HEK293 (cell line): ENCODE data around the gene KIT.

Source experiments
- CTCF ChIA-PET: fragments of 350-600 bp; formaldehyde crosslinking; extraction: SDS; loops from one replicate; lab custom pipeline; 2021; ENCODE audit warnings: antibody characterized with exemption; lab: Yijun Ruan, JAX
- POLR2A ChIA-PET: fragments of 300-600 bp; formaldehyde crosslinking; extraction: SDS; loops from one replicate; lab custom pipeline; 2020; ENCODE audit warnings: antibody characterized with exemption, inconsistent platforms; lab: Yijun Ruan, JAX
- H3K27ac ChIP-seq: fragments of 200-500 bp; sonication (Bioruptor generic); 2 replicates; pipeline ENCODE4 v1.5.1; 2014; ENCODE audit warnings: low read depth, low read length, control low read depth, inconsistent platforms; ENCODE audit errors: extremely low read depth
- H3K36me3 ChIP-seq, 2 experiments: fragments of 200-500 bp in 1 of 2; sonication (Bioruptor generic) in 1 of 2; 1 replicate in 1 of 2; 2 replicates in 1 of 2; pipeline ENCODE4 v1.5.1; 2014 to 2017; ENCODE audit warnings: inconsistent platforms in 2 of 2, low read length in 2 of 2; ENCODE audit not compliant: control insufficient read depth in 2 of 2, insufficient read depth in 1 of 2
- H3K4me1 ChIP-seq: fragments of 200-500 bp; sonication (Bioruptor generic); 2 replicates; pipeline ENCODE4 v1.5.1; 2014; ENCODE audit warnings: mild to moderate bottlenecking, low read length, inconsistent platforms; ENCODE audit not compliant: control insufficient read depth, insufficient read depth
- H3K4me3 ChIP-seq: 2 replicates; pipeline ENCODE4 v1.5.1; 2011; ENCODE audit warnings: low read depth, mild to moderate bottlenecking, control low read depth, low read length, moderate library complexity
- H3K9me3 ChIP-seq: fragments of 200-500 bp; sonication (Bioruptor generic); 2 replicates; pipeline ENCODE4 v1.5.1; 2014; ENCODE audit warnings: low read depth, low read length, inconsistent platforms; ENCODE audit not compliant: control insufficient read depth, insufficient read depth
- FEZF1 ChIP-seq: fragments of 450-650 bp; formaldehyde crosslinking; IDR thresholded peaks from 2 replicates; pipeline ENCODE4 v1.5.1; 2016; ENCODE audit warnings: missing biosample characterization, missing genetic modification characterization
- GLI2 ChIP-seq: fragments of 450-650 bp; formaldehyde crosslinking; IDR thresholded peaks from 2 replicates; pipeline ENCODE4; 2017; ENCODE audit warnings: missing biosample characterization, missing genetic modification characterization, low read depth, borderline replicate concordance
- GLIS1 ChIP-seq: fragments of 450-650 bp; formaldehyde crosslinking; IDR thresholded peaks from 2 replicates; pipeline ENCODE4 v1.5.1; 2016; ENCODE audit warnings: missing biosample characterization, missing genetic modification characterization
- HOXA7 ChIP-seq: sonication (generic); formaldehyde crosslinking; IDR thresholded peaks from 2 replicates; pipeline ENCODE4 v1.8.1; 2022; ENCODE audit warnings: missing genetic modification reagents, borderline replicate concordance
- KLF16 ChIP-seq: fragments of 450-650 bp; formaldehyde crosslinking; IDR thresholded peaks from 2 replicates; pipeline ENCODE4 v1.5.1; 2017; ENCODE audit warnings: missing biosample characterization, missing genetic modification characterization
- KLF17 ChIP-seq: fragments of 450-650 bp; formaldehyde crosslinking; IDR thresholded peaks from 2 replicates; pipeline ENCODE4 v1.5.1; 2016; ENCODE audit warnings: missing biosample characterization, missing genetic modification characterization
- MYNN ChIP-seq: fragments of 450-650 bp; formaldehyde crosslinking; IDR thresholded peaks from 2 replicates; pipeline ENCODE4 v1.5.1; 2016; ENCODE audit warnings: missing biosample characterization, missing genetic modification characterization, borderline replicate concordance
- TRIM28 ChIP-seq: IDR thresholded peaks from 2 replicates; pipeline ENCODE4 v1.6.1; 2011; ENCODE audit warnings: low read length, control low read depth, borderline replicate concordance
- ZBTB20 ChIP-seq: fragments of 450-650 bp; formaldehyde crosslinking; IDR thresholded peaks from 2 replicates; pipeline ENCODE4 v1.5.1; 2016; ENCODE audit warnings: missing biosample characterization, missing genetic modification characterization
- ZBTB8A ChIP-seq: fragments of 450-650 bp; formaldehyde crosslinking; IDR thresholded peaks from 2 replicates; pipeline ENCODE4 v1.5.1; 2016; ENCODE audit warnings: missing biosample characterization, missing genetic modification characterization
- ZIC2 ChIP-seq: fragments of 450-650 bp; formaldehyde crosslinking; IDR thresholded peaks from 2 replicates; pipeline ENCODE4 v1.5.1; 2016; ENCODE audit warnings: missing biosample characterization, missing genetic modification characterization
- ZNF155 ChIP-seq: fragments of 450-650 bp; formaldehyde crosslinking; IDR thresholded peaks from 2 replicates; pipeline ENCODE4 v1.5.1; 2016; ENCODE audit warnings: missing biosample characterization, missing genetic modification characterization
- ZNF157 ChIP-seq: fragments of 450-650 bp; formaldehyde crosslinking; IDR thresholded peaks from 2 replicates; pipeline ENCODE4 v1.5.1; 2016; ENCODE audit warnings: missing biosample characterization, missing genetic modification characterization
- ZNF280D ChIP-seq: fragments of 450-650 bp; formaldehyde crosslinking; IDR thresholded peaks from 2 replicates; pipeline ENCODE4 v1.5.1; 2016; ENCODE audit warnings: missing biosample characterization, missing genetic modification characterization
- ZNF311 ChIP-seq: fragments of 450-650 bp; formaldehyde crosslinking; IDR thresholded peaks from 2 replicates; pipeline ENCODE4 v1.5.1; 2017; ENCODE audit warnings: missing biosample characterization, missing genetic modification characterization, borderline replicate concordance
- ZNF366 ChIP-seq: fragments of 450-650 bp; formaldehyde crosslinking; conservative IDR thresholded peaks from 2 replicates; pipeline ENCODE4 v1.5.1; 2016; ENCODE audit warnings: missing biosample characterization, missing genetic modification characterization
- ZNF549 ChIP-seq: fragments of 450-650 bp; IDR thresholded peaks from 2 replicates; pipeline ENCODE4 v1.5.1; 2018; ENCODE audit warnings: missing biosample characterization, missing genetic modification characterization, mild to moderate bottlenecking, inconsistent platforms, moderate library complexity
- ZNF560 ChIP-seq: fragments of 450-650 bp; formaldehyde crosslinking; IDR thresholded peaks from 2 replicates; pipeline ENCODE4 v1.5.1; 2017; ENCODE audit warnings: missing biosample characterization, missing genetic modification characterization, borderline replicate concordance
- ZNF585B ChIP-seq: fragments of 450-650 bp; formaldehyde crosslinking; IDR thresholded peaks from 2 replicates; pipeline ENCODE4 v1.5.1; 2016; ENCODE audit warnings: missing biosample characterization, missing genetic modification characterization
- ZNF629 ChIP-seq: fragments of 450-650 bp; formaldehyde crosslinking; IDR thresholded peaks from 2 replicates; pipeline ENCODE4 v1.5.1; 2017; ENCODE audit warnings: missing biosample characterization, missing genetic modification characterization
- ZNF660 ChIP-seq: fragments of 450-650 bp; IDR thresholded peaks from 2 replicates; pipeline ENCODE4 v1.5.1; 2018; ENCODE audit warnings: missing biosample characterization, mild to moderate bottlenecking, missing genetic modification characterization
- ZNF785 ChIP-seq: fragments of 450-650 bp; formaldehyde crosslinking; IDR thresholded peaks from 2 replicates; pipeline ENCODE4 v1.5.1; 2016; ENCODE audit warnings: missing biosample characterization, missing genetic modification characterization
- TF ChIP-seq, protein P1 (sequence below): fragments of 450-650 bp; formaldehyde crosslinking; IDR thresholded peaks from 2 replicates; pipeline ENCODE4 v1.5.1; 2016; ENCODE audit warnings: missing biosample characterization, missing genetic modification characterization

KIT gene

GRCh38 chr4:54779476-54780148, 121.9 kb downstream of the KIT start:
- ChIA-PET CTCF (no interaction called here), POLR2A (no interaction called here)
- Histone ChIP-seq H3K4me1 (no peaks in the 10 kb centered on the region), H3K4me3 (no peak overlapping the region), H3K9me3 (no peaks in the 10 kb centered on the region), H3K27ac (no peak overlapping the region), H3K36me3 (no peaks in the 10 kb centered on the region)
- TF ChIP-seq GLIS1 (tag by site-specific recombination) (no peak), FEZF1 (tag by site-specific recombination) (no peak), ZBTB8A (tag by site-specific recombination) (no peak), ZNF585B (no peak), ZNF629 (tag by site-specific recombination) (no peak), GLI2 (no peak), ZNF785 (no peak), ZNF549 (no peak), ZNF280D (tag by site-specific recombination) (no peak), TRIM28 (no peak), ZNF560 (no peak), KLF17 (tag by site-specific recombination) (no peak), KLF16 (tag by site-specific recombination) (no peak), ZIC2 (tag by site-specific recombination) (no peak)

DNA sequence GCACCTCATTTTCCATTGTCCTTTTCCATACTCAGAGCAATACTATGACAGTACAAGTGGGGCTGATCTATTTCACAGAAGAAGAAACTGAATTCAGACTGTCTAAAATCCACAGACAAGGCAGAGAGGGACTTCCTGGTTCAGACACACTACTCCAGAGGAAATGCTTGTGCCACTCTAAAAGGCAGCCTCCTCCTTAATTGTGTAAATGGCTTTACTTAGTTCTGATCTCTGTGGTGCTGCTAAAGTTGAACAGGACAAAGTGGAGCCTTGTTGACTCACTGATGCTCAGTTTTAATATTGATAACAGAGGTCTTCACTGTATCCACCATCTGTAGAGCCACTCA, 122.4 kb downstream of the KIT start:
- H3K27ac ChIP-seq = no peak overlapping the region
- ChIA-PET CTCF (no interaction called here), POLR2A (no interaction called here)
- no peak overlapping the region for H3K4me3 ChIP-seq
- no peaks in the 10 kb centered on the region for H3K9me3 ChIP-seq
- no peak for TF ChIP-seq ZNF311 (tag by site-specific recombination)
- no peak for TF ChIP-seq ZNF660 (tag by site-specific recombination)
- no peak for TF ChIP-seq ZNF157 (tag by site-specific recombination)
- no peak for TF ChIP-seq FEZF1 (tag by site-specific recombination)
- TF ChIP-seq ZNF155 (tag by site-specific recombination) = no peak
- TF ChIP-seq, all 188 proteins: peak for 0
- Histone ChIP-seq H3K36me3 (no peaks in the 10 kb centered on the region), H3K4me1 (no peaks in the 10 kb centered on the region)

- CTCF ChIA-PET = interaction anchor here (1.2 kb wide), 1 partner anchor 178 kb away, joined by 3 read pairs; no protein-coding TSS in a partner anchor
- POLR2A ChIA-PET = no interaction called here
- Histone ChIP-seq H3K4me3 (no peak overlapping the region), H3K4me1 (no peaks in the 10 kb centered on the region), H3K36me3 (no peaks in the 10 kb centered on the region), H3K27ac (no peak overlapping the region)
- TF ChIP-seq MYNN (tag by site-specific recombination) = no peak
- TF ChIP-seq, protein P1, sequence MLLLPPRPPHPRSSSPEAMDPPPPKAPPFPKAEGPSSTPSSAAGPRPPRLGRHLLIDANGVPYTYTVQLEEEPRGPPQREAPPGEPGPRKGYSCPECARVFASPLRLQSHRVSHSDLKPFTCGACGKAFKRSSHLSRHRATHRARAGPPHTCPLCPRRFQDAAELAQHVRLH (tag by site-specific recombination) = no peak
- 0 out of 2 replicates have a peak, but pooled peaks have one; percentile 17 for TF ChIP-seq TRIM28
- TF ChIP-seq ZNF366 (tag by site-specific recombination) = no peak
- TF ChIP-seq HOXA7 (CRISPR knock-in tag) = no peak
- no peak for TF ChIP-seq ZBTB20
- TF ChIP-seq, all 188 proteins: peak for 1
- no peaks in the 10 kb centered on the region for H3K9me3 ChIP-seq
These were observed 124.0 kb downstream of the KIT start for GRCh38 chr4:54781756-54782155.
